GM18502 (cell line): Measurements from ENCODE around the gene FDX2.
A peak's percentile ranks its signal among the peaks of the same experiment; 100 is the strongest.
"Not testable (repeated sequence)": the region's sequence is repeated elsewhere in the genome, so short reads cannot be mapped to it uniquely, and the experiment has no call there.

Experiments used
- ATAC-seq: cut with Tn5 transposase; IDR thresholded peaks from one replicate; pipeline ENCODE4 v1.9.1; 2021; ENCODE audit warnings: mild to moderate bottlenecking; ENCODE audit not compliant: unreplicated experiment, poor library complexity

Gene FDX2

DNA sequence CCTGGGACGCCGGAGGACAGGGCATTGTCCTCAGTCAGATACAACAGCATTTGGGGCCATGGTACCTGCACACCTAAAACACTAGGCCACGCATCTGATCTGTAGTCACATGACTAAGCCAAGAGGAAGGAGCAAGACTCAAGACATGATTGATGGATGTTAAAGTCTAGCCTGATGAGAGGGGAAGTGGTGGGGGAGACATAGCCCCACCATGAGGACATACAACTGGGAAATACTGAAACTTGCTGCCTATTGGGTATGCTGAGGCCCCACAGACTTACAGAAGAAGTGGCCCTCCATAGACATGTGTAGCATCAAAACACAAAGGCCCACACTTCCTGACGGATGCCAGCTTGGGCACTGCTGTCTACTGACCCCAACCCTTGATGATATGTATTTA is 30.4 kb downstream of the FDX2 start:
- ATAC-seq, result no peak

DNA sequence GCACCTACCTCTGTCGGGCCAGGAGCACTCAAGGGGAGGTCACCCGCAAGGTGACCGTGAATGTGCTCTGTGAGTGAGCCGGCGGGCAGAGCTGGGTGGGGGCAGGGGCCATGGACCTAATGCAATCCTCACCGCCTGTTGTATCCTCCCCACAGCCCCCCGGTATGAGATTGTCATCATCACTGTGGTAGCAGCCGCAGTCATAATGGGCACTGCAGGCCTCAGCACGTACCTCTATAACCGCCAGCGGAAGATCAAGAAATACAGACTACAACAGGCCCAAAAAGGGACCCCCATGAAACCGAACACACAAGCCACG is 30.9 kb downstream of the FDX2 start:
- no peak for ATAC-seq

DNA sequence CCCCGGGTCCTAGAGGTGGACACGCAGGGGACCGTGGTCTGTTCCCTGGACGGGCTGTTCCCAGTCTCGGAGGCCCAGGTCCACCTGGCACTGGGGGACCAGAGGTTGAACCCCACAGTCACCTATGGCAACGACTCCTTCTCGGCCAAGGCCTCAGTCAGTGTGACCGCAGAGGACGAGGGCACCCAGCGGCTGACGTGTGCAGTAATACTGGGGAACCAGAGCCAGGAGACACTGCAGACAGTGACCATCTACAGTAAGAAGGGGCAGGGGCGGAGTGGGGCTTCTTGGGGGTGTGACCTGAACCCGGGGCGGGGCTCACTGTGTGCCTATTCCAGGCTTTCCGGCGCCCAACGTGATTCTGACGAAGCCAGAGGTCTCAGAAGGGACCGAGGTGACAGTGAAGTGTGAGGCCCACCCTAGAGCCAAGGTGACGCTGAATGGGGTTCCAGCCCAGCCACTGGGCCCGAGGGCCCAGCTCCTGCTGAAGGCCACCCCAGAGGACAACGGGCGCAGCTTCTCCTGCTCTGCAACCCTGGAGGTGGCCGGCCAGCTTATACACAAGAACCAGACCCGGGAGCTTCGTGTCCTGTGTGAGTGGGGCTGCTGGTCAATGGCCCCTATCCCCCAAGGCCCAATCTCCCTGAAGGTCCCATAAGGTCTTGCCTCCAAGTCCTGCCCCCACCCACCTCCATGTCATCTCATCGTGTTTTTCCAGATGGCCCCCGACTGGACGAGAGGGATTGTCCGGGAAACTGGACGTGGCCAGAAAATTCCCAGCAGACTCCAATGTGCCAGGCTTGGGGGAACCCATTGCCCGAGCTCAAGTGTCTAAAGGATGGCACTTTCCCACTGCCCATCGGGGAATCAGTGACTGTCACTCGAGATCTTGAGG is 31.5 kb downstream of the FDX2 start:
- ATAC-seq, result no peak

DNA sequence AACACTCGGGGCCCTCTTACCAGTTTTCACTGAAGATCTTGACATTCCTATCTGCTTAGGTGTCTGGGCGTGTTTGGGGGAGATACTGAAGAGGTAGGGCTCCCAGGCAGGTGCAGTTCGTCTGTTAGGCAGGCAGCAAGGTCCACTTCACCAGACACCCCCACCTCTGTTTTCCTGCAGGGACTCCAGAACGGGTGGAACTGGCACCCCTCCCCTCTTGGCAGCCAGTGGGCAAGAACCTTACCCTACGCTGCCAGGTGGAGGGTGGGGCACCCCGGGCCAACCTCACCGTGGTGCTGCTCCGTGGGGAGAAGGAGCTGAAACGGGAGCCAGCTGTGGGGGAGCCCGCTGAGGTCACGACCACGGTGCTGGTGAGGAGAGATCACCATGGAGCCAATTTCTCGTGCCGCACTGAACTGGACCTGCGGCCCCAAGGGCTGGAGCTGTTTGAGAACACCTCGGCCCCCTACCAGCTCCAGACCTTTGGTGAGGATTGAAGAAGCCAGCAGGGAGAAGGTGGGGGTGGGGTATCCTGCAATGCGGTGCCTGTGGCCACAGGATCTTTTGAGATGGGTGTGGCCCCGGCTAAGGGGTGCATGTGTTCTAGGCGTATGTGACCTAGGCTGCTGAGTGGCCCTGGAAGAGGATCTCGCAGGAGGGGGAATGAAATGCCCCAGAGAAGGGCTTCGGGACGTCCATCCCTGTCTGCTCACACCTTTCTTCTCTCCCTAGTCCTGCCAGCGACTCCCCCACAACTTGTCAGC is 32.3 kb downstream of the FDX2 start:
- no peak for ATAC-seq

DNA sequence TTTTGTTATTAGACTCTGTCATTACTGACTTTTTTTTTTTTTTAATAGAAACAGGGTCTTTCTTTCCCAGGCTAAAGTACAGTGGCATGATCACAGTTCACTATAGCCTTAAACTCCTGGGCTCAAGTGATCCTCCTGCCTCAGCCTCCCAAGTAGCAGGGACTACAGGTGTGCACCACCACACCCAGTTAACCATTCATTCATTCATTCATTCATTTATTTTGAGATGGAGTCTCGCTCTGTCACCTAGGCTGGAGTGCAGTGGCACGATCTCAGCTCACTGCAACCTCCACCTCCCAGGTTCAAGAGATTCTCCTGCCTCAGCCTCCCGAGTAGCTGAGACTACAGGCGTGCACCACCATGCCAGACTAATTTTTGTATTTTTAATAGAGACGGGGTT is 33.8 kb downstream of the FDX2 start:
- not testable (repeated sequence) for ATAC-seq

DNA sequence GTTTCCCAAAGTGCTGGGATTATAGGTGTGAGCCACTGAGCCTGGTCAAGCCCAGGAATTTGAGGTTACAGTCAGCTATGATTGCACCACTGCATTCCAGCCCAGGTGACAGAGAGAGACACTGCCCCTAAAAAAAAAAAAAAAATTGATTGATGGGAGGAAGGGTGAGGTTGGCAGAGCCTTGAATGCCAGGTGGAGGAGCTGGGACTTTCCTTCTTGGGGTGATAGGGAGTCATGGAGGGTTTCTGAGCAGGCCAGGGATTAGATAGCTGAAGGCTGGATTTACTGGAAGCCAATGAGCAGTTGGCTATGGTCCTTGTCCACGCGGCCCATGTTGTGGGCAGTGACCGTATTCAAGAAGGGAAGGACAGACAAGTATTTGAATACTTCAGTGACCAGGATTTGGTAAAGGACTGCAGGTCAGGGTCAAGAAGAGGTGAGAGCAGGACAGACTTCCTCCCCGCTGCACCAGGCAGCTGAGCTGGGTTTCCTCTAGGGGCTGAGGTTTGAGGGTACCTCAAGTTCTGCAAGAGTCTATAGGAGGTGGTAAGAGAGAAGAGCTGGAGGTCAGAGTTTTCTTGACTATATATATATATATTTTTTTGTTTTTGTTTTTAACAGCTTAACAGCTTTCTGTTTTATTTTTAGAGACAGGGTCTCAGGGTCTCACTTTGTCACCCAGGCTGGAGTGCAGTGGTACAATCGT is 35.9 kb downstream of the FDX2 start:
- no peak for ATAC-seq

DNA sequence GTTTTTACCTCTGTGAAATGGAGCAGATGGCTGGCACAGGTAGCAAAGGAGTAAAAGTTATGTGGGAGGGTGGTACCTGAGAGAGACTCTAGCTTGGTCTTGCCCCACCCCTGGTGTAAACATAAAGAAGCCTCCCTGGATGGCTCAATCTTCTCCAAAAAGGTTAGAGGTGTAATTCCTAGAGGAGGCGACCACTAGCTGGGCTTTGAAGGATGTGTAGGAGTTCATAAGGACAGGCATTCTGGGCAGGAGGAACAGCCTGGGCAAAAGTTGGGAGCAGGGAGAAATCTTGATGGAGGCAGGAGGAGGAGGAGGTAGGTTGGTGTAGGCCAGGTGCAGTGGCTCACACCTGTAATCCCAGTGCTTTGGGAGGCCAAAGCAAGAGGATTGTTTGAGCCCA is 36.9 kb downstream of the FDX2 start:
- no peak for ATAC-seq

DNA sequence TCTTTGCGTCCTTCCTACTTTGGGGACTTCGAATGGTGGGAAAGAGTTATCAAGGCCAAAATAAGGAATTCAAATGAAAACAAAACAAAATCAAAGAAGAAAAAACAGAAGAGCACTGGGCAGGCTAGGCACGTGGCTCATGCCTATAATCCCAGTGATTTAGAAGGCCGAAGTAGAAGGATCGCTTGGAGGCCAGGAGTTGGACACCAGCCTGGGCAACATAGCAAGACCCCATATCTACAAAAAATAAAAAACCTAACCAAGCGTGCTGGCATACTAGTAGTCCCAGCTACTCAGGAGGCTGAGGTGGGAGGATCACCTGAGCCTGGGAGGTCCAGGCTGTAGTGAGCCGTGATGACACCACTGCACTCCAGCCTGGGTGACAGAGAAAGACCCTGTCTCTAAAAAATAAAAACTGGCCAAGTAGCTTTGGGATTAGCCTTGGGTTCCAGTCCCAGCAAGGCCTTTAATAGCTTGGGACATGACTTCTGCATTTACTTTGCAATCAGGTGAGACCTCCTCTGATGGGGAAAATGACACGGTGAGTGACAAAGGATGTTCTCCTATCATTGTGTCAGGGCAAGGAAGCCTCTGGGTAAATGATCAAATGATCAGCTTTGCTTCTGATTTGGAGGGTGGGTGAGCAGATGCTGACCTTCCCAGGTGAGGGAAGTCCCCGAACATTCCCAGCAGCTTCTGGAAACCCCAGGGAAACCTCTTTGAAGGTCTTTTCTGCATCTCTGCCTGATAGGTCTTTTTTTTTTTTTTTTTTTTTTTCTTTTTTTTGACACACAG is 37.8 kb downstream of the FDX2 start:
- no peak for ATAC-seq

DNA sequence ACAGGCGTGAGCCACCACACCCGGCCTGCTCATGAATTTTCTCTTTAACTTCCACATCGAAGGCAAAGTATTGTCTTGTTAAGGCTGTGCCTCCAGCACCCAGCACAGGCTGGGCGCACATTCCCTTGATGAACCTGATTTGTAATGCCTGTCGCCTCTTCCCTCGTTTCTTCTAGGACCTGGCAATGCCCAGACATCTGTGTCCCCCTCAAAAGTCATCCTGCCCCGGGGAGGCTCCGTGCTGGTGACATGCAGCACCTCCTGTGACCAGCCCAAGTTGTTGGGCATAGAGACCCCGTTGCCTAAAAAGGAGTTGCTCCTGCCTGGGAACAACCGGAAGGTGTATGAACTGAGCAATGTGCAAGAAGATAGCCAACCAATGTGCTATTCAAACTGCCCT is 41.2 kb downstream of the FDX2 start:
- no peak for ATAC-seq

DNA sequence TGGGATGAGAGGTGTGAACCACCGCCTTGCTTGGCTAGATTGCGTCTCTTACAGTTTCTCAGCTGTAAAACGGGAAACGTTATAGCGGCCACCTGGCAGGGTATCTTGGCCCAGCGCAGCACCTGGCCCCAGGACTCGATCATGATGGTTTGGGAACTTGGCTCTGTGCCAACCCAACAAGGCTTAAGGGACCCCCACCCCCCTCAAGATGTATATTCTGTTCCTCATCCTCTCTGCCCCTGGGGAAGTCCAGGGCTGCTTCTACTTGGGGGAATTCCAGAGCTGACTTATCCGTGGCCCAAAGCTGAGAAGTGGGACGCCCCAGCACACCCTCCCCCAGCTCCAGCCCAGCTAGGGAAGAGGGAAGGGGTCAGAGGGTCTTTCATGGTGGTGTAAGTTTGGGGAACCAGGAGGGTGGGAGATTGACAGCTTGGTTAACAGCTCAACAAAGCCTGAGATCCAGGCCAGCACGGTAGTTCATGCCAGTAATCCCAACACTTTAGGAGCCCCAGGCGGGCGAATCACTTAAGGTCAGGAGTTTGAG is 44.2 kb downstream of the FDX2 start:
- peak; percentile 33 for ATAC-seq

DNA sequence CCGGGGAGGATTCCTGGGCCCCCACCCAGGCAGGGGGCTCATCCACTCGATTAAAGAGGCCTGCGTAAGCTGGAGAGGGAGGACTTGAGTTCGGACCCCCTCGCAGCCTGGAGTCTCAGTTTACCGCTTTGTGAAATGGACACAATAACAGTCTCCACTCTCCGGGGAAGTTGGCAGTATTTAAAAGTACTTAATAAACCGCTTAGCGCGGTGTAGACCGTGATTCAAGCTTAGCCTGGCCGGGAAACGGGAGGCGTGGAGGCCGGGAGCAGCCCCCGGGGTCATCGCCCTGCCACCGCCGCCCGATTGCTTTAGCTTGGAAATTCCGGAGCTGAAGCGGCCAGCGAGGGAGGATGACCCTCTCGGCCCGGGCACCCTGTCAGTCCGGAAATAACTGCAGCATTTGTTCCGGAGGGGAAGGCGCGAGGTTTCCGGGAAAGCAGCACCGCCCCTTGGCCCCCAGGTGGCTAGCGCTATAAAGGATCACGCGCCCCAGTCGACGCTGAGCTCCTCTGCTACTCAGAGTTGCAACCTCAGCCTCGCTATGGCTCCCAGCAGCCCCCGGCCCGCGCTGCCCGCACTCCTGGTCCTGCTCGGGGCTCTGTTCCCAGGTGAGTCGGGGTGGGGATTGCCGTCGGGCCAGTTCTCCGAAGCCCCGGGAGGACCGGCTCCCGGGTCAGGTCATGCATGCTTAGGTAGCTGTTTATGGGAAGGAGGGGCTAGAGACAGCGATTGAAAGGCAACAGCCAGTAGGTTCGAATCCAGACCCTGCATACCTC is 45.0 kb downstream of the FDX2 start, which contains the start of gene ICAM1:
Gene ICAM1 (plus strand): TSS at position 505 of the 779 bp plus-strand sequence. CDS start 40 bp downstream, at position 545.
- peak; percentile 45 for ATAC-seq

DNA sequence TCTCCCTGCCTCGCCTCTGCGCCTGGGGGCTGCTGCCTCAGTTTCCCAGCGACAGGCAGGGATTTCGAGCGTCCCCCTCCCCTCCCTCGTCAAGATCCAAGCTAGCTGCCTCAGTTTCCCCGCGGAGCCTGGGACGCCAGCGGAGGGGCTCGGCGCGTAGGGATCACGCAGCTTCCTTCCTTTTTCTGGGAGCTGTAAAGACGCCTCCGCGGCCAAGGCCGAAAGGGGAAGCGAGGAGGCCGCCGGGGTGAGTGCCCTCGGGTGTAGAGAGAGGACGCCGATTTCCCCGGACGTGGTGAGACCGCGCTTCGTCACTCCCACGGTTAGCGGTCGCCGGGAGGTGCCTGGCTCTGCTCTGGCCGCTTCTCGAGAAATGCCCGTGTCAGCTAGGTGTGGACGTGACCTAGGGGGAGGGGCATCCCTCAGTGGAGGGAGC is 45.6 kb downstream of the FDX2 start:
- peak; percentile 38 for ATAC-seq

DNA sequence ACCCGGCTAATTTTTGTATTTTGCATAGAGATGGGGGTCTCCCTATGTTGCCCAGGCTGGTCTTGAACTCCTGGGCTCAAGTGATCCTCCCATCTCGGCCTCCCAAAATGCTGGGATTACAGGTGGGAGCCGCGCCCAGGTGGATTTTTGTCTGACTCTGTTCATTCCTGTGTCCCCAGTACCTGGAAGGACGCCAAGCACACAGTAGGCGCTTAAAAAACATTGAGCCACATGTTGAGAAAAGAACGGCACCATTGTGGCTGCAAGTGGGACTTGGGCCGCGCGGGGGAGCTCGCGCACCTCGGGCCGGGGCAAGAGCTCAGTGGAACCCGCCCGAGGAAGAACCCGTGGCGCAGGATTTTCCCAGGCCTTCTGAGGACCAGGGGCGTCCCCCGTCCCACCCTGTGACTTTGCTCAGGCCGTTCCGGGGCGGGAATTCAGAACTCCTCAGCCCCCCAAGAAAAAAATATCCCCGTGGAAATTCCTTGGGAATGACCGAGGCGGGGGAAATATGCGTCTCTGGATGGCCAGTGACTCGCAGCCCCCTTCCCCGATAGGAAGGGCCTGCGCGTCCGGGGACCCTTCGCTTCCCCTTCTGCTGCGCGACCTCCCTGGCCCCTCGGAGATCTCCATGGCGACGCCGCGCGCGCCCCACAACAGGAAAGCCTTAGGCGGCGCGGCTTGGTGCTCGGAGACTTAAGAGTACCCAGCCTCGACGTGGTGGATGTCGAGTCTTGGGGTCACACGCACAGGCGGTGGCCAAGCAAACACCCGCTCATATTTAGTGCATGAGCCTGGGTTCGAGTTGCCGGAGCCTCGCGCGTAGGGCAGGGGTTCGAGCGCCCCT is 46.3 kb downstream of the FDX2 start:
- peak; percentile 37 for ATAC-seq

DNA sequence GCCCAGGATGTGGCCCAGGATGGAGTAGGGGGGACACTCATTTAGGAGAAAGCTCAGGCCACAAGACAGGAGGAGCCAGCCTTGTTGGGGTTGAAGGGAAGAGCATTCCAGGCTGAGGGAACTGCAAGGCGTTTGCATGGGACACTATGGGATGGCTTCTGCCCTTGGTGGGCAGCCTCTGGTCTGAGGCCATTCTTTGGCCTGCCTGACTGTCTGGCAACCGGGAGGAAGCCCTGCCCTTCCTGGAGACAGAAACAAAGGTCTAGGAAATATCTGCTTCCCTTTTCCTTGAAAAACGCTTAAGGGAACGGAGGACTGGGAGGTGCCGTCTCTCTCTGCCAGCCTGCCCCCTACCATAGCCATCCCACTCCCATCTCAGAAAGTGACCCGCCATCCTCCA is 47.7 kb downstream of the FDX2 start:
- no peak for ATAC-seq

DNA sequence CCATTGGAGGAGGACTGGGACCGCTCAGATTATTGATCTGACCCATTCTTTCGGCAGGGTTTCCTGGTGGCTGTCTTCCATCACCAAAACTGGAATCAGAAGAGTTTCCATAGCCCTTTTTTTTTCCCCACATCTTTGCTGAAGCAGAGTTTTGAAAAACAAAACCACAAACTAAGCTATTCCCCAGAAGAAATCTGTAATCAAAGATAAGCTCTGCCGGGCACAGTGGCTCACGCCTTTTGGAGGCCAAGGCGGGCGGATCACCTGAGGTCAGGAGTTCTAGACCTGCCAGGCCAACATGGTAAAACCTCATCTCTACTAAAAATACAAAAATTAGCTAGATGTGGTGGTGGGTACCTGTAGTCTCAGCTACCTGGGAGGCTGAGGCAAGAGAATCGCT is 49.1 kb downstream of the FDX2 start:
- no peak for ATAC-seq

DNA sequence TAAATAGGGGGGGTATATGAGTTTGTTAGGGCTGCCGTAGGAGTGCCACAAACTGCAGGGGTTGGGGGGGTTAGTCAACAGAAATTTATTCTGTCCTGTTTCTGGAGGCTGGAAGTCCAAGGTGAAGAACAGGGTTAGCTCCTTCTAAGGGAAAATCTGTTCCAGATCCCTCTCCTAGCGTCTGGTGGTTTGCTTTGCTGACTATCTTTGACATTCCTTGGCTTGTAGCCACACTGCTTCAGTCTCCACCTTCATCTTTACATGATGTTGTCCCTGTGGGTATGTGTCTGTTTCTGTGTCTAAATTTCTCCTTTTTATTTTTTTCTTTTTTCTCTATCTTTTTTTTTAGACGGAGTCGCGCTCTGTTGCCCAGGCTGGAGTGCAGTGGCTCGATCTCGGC is 53.0 kb downstream of the FDX2 start:
- no peak for ATAC-seq

DNA sequence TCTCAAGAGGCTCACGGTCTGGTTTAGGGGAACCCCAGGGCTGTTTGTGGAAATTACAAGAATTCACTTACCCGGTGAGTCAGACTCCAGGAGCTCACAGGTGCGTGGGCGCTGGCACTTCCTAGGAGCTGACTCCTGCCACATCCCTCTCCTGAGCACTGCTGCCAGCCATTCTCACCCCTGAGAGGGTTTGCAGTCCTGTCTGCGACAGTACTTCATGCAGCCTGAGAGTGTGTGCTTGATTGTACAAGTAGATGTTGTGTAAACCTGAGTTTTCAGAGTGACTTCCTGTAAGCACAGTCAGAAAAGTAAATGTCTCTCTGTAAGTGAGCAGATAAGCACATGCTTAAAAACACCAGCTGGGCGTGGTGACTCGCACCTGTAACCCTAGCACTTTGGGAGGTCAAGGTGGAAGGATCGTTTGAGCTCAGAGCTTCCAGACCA is 55.7 kb downstream of the FDX2 start:
- ATAC-seq, result no peak
